Measurements from ENCODE around the gene TIGIT.
A peak's percentile ranks its signal among the peaks of the same experiment; 100 is the strongest.
"Not testable (repeated sequence)": the region's sequence is repeated elsewhere in the genome, so short reads cannot be mapped to it uniquely, and the experiment has no call there.

TIGIT gene

GRCh38 chr3:114293838-114294535 lies at the start of gene TIGIT:
Gene TIGIT (plus strand): TSS chr3:114294028. CDS start chr3:114294062, 34 bp downstream.
- DNase-seq = no peak

DNA sequence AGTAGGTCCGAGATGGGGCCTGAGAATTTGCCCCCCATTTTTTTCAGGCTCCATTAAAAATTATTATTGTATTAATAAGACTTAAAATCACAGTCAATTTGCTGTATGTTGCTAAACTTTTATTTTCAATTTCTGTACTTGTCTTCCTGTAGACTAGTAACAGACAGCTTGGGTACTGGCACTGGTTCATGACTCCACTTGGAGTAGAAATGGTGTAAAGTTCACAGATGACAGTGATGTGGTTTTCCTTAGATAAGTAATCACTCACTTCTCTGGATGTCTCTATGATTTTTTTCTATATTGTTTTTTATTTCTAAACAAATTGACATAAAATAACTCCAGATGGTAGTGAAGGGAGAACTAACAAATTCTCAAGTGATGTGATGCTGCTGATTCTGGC lies 40.9 kb upstream of the TIGIT start:
- DNase-seq = no peak

GRCh38 chr3:114253505-114253904 lies 40.3 kb upstream of the TIGIT start:
- no peak for DNase-seq

GRCh38 chr3:114259566-114259965 lies 34.3 kb upstream of the TIGIT start:
- DNase-seq = no peak

DNA sequence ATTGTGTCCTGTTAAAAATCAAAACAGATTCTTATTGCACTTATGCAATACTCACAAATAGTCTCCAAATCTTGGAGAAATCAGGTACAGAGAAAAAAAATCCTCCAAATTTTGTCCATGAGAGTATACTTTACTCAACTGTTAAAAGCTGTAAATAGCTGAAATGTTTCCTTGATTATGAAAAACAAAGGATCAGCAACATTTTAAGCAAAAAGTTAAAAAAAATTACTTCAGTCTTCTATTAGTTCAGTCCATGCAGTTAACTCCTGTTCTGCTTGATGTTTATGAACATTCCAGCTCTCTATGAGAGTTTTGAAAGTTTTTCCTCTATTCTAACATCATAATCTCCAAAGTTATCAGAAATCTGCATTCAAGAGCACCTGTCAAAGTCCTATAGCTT lies 33.7 kb upstream of the TIGIT start:
- DNase-seq = peak; percentile 14

DNA sequence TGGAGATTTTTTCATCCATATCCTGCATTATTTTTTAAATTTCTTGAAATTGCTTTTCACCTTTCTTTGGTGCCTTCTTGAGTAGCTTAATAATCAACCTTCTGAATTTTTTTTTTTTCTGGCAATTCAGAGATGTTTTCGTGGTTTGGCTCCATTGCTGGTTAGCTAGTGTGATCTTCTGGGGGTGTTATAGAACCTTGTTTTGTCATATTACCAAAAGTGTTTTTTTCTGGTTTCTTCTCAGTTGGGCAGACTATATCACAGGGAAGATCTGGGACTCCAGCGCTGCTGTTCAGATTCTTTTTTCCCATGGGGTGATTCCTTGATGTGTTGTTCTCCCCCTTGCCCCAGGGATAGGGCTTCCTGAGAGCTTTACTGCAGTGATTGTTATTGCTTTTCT lies 23.8 kb upstream of the TIGIT start:
- DNase-seq = no peak

DNA sequence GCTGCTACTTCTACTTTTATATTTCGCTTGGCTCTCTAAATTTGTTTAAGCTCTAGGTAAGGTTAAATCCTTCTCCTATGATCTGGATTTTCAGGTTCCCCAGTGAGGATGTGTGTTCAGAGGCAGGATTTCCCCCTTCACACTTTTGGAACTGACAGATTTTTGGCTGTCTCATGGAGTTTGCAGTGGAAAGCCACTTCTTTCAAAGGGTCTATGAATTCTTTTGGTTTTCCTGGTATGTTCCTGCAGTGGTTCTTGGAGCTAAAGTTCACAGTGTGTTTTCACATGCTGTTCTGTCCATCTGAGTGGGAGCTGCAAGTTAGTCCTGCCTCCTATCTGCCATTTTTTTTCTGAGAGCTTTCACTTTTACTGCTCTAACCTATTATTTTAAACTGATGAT lies 21.6 kb upstream of the TIGIT start:
- DNase-seq = no peak

DNA sequence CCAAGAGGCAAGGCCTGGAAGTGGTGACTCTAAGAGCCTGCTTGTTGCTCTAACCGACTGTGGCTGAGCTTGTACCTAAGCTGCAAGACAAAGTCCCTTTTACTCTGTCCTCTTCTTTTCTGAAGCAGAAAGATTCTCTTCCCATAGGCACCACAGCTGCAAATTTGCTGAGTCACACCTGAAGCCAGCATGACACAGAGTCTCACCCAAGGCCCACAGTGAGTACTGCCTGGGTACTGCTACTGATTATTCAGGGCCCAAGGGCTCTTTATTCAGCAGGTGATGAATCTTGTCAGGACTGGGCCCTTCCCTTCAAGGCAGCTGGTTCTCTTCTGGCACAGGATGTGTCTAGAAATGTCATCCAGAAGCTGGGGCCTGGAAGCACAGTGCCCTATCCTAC lies 18.9 kb upstream of the TIGIT start:
- no peak for DNase-seq

GRCh38 chr3:114276856-114277255 lies 17.0 kb upstream of the TIGIT start:
- DNase-seq = not testable (repeated sequence)

GRCh38 chr3:114284644-114285043 lies 9.2 kb upstream of the TIGIT start:
- no peak for DNase-seq

GRCh38 chr3:114285648-114286230 lies 8.1 kb upstream of the TIGIT start:
- no peak for DNase-seq

DNA sequence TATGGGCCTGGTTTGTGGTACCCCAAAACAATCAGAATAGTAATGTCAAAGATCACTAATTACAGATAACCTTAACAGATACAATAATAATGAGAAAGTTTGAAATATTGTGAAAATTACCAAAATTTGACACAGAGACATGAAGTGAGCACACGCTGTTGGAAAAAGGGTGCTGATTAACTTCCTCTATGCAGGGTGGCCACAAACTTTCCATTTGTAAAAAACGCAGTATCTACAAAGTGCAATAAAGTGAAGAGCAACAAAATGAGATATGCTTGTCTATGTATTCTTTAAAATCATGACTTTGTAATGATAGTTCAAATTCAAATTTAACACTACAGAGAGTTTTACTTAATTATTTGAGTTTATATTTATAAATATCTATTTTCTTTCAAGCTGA lies 7.6 kb upstream of the TIGIT start:
- DNase-seq = no peak

- DNase-seq = peak; percentile 60
Observed at GRCh38 chr3:114290911-114291901, 2.6 kb upstream of the TIGIT start.

GRCh38 chr3:114294940-114295480 lies 1.2 kb downstream of the TIGIT start:
- no peak for DNase-seq

GRCh38 chr3:114295946-114296345 lies 2.1 kb downstream of the TIGIT start:
- no peak for DNase-seq

DNA sequence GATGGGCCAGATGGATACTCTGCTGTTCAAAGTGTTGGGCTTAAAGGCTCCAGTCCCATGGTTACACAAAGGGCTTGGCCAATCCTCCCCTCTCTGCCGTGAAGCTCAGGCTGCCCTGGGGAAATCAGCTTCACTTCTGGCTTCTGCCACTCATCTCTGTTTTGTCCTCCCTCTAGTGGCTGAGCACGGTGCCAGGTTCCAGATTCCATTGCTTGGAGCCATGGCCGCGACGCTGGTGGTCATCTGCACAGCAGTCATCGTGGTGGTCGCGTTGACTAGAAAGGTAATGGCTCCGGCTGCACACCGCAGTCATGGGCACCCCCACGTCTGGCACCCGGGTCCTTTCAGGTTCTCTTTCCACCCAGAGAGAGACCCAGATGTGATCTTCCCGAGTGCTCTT lies 5.6 kb downstream of the TIGIT start:
- peak; percentile 69 for DNase-seq

- DNase-seq = no peak
Observed at GRCh38 chr3:114299941-114300624, 6.3 kb downstream of the TIGIT start.

DNA sequence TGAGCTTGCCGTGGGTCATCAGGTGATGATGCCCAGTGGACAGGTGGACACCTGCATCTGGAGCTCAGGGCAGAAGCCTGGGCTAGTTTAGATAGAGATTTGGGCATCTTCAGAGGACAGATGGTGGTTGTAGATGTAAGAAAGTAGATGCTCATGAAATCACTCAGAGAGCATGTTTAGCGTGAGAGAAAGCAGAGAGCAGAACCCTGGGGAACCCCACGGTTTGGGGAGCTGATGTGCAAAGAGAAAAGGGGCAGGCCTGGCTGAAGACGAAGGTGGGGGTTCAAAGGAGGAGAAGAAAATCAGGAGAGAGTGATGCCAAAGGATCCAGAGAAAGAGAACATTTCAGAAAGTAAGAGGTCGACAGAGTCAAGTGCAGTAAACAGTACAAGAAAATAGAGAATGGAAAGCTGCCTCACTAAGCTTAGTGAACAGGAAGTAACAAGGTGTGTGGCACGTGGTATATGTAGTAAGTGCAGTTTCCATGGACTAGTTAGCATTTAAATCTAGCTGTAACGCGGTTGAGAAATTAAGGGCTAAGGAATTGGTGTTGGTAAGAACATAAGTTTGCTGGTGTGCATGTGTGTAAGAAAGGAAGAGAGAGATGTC lies 13.5 kb downstream of the TIGIT start:
- no peak for DNase-seq

DNA sequence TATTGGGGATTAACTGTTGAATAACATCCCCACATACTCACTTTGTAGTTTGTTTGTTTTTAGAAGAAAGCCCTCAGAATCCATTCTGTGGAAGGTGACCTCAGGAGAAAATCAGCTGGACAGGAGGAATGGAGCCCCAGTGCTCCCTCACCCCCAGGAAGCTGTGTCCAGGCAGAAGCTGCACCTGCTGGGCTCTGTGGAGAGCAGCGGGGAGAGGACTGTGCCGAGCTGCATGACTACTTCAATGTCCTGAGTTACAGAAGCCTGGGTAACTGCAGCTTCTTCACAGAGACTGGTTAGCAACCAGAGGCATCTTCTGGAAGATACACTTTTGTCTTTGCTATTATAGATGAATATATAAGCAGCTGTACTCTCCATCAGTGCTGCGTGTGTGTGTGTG lies 14.0 kb downstream of the TIGIT start:
- no peak for DNase-seq

DNA sequence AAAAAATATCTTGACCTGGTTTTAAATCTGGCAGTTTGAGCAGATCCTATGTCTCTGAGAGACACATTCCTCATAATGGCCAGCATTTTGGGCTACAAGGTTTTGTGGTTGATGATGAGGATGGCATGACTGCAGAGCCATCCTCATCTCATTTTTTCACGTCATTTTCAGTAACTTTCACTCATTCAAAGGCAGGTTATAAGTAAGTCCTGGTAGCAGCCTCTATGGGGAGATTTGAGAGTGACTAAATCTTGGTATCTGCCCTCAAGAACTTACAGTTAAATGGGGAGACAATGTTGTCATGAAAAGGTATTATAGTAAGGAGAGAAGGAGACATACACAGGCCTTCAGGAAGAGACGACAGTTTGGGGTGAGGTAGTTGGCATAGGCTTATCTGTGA lies 14.5 kb downstream of the TIGIT start:
- no peak for DNase-seq

DNA sequence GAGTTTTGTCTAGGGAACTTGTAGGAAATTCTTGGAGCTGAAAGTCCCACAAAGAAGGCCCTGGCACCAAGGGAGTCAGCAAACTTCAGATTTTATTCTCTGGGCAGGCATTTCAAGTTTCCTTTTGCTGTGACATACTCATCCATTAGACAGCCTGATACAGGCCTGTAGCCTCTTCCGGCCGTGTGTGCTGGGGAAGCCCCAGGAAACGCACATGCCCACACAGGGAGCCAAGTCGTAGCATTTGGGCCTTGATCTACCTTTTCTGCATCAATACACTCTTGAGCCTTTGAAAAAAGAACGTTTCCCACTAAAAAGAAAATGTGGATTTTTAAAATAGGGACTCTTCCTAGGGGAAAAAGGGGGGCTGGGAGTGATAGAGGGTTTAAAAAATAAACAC lies 15.0 kb downstream of the TIGIT start:
- no peak for DNase-seq

- no peak for DNase-seq
Observed at GRCh38 chr3:114310695-114311094, 16.9 kb downstream of the TIGIT start.

Measured in NCI-H2171 treated with DMSO at 0.1 percent for 48 hours (cell line).